ENCODE measurements around the gene MAGEA3. TPM values are rescaled to one million over a fixed set of nuclear protein-coding genes. Genes with fewer than 3 reads are reported as not detected.
"Not testable (repeated sequence)": the region's sequence is repeated elsewhere in the genome, so short reads cannot be mapped to it uniquely, and the experiment has no call there.

Gene MAGEA3
- total RNA-seq, 4 donors from 2014 or later, result not detected

- no peak overlapping the region for H3K4me3 ChIP-seq (ENCODE audit: low read depth, poor library complexity, severe bottlenecking)
- no peak for DNase-seq (ENCODE audit: low spot score in 2 of 2)
- intact Hi-C loops (cut with DNase I; ENCODE audit: low total_unique reads), result no loop called here
- WGBS, 2 donors, result 41 to 65% methylated on average over 3 to 4 of the region's 4 CpGs
- no peak for TF ChIP-seq CTCF (IDR thresholded peaks at IDR 0.05)
Measured at GRCh38 chrX:152663086-152663485, 35.5 kb upstream of the MAGEA3 start.

GRCh38 chrX:152674135-152674534, 24.5 kb upstream of the MAGEA3 start:
- intact Hi-C loops (cut with DNase I; ENCODE audit: low total_unique reads), result no loop called here
- no peak overlapping the region for H3K4me3 ChIP-seq (ENCODE audit: low read depth, poor library complexity, severe bottlenecking)
- WGBS, 2 donors, result 63 to 73% methylated on average over 2 of the region's 2 CpGs
- TF ChIP-seq POLR2A (IDR thresholded peaks at IDR 0.05) (no peak), CTCF (IDR thresholded peaks at IDR 0.05) (no peak)
- no peak for DNase-seq (ENCODE audit: low spot score in 2 of 2)

GRCh38 chrX:152674652-152675051, 23.9 kb upstream of the MAGEA3 start:
- 92% methylated on average over 3 of the region's 3 CpGs for WGBS, 2 donors
- intact Hi-C loops (cut with DNase I; ENCODE audit: low total_unique reads), result not testable (repeated sequence)

GRCh38 chrX:152681012-152681411, 17.6 kb upstream of the MAGEA3 start:
- WGBS, 2 donors, result no CpG with 5 or more reads among the region's 3 CpGs
- H3K4me3 ChIP-seq (ENCODE audit: low read depth, poor library complexity, severe bottlenecking); DNase-seq (ENCODE audit: low spot score in 2 of 2); intact Hi-C loops (cut with DNase I; ENCODE audit: low total_unique reads): not testable (repeated sequence)

More at GRCh38 chrX:152674652-152675051, 23.9 kb upstream of the MAGEA3 start:
- not testable (repeated sequence) for H3K4me3 ChIP-seq (ENCODE audit: low read depth, poor library complexity, severe bottlenecking); DNase-seq (ENCODE audit: low spot score in 2 of 2)

GRCh38 chrX:152700390-152700789, 1.8 kb downstream of the MAGEA3 start:
- intact Hi-C loops (cut with DNase I; ENCODE audit: low total_unique reads), result not testable (repeated sequence)
- 87 to 94% methylated on average over 3 to 4 of the region's 5 CpGs for WGBS, 2 donors
- DNase-seq (ENCODE audit: low spot score in 2 of 2), result peak in 1 of 2 donors; percentile 56

GRCh38 chrX:152706500-152706899, 7.9 kb downstream of the MAGEA3 start:
- H3K4me3 ChIP-seq (ENCODE audit: low read depth, poor library complexity, severe bottlenecking); DNase-seq (ENCODE audit: low spot score in 2 of 2); intact Hi-C loops (cut with DNase I; ENCODE audit: low total_unique reads): not testable (repeated sequence)
- WGBS, 2 donors, result 85 to 86% methylated on average over 2 to 4 of the region's 7 CpGs

More at GRCh38 chrX:152700390-152700789, 1.8 kb downstream of the MAGEA3 start:
- not testable (repeated sequence) for H3K4me3 ChIP-seq (ENCODE audit: low read depth, poor library complexity, severe bottlenecking)

- intact Hi-C loops (cut with DNase I; ENCODE audit: low total_unique reads); H3K4me3 ChIP-seq (ENCODE audit: low read depth, poor library complexity, severe bottlenecking); DNase-seq (ENCODE audit: low spot score in 2 of 2): not testable (repeated sequence)
- no CpG with 5 or more reads among the region's 2 CpGs for WGBS, 2 donors
Measured at GRCh38 chrX:152709173-152709572, 10.6 kb downstream of the MAGEA3 start, which contains the start of gene CSAG2. Gene CSAG2, minus strand, starts transcription at chrX:152709273. Its CDS starts 161 bp downstream, at chrX:152709112.

- WGBS, 2 donors, result no CpG with 5 or more reads among the region's 5 CpGs
- H3K4me3 ChIP-seq (ENCODE audit: low read depth, poor library complexity, severe bottlenecking); DNase-seq (ENCODE audit: low spot score in 2 of 2); intact Hi-C loops (cut with DNase I; ENCODE audit: low total_unique reads): not testable (repeated sequence)
Measured at GRCh38 chrX:152713195-152713594, 14.6 kb downstream of the MAGEA3 start.

- intact Hi-C loops (cut with DNase I; ENCODE audit: low total_unique reads), result not testable (repeated sequence)
- WGBS, 2 donors, result no CpG with 5 or more reads among the region's 35 CpGs
Measured at GRCh38 chrX:152713815-152714787, 15.5 kb downstream of the MAGEA3 start, which contains the start of gene MAGEA2B. Gene MAGEA2B, plus strand, starts transcription at chrX:152714628. Its CDS starts 2,479 bp downstream, at chrX:152717107.

More at GRCh38 chrX:152713815-152714787, 15.5 kb downstream of the MAGEA3 start, which contains the start of gene MAGEA2B:
- H3K4me3 ChIP-seq (ENCODE audit: low read depth, poor library complexity, severe bottlenecking); DNase-seq (ENCODE audit: low spot score in 2 of 2): not testable (repeated sequence)
